GM18951 (cell line): ENCODE measurements around the gene SBF2.

Experiments used
- POLR2A ChIP-seq: IDR thresholded peaks from 4 replicates; pipeline ENCODE4 v1.6.1; 2011; ENCODE audit warnings: mild to moderate bottlenecking; ENCODE audit not compliant: insufficient read length, insufficient read depth; ENCODE audit errors: extremely low read depth
- in situ Hi-C: fragments of 300-500 bp; cut with MboI; formaldehyde crosslinking; loops from one replicate; pipeline ENCODE4 v1.12.0; 2022; ENCODE audit warnings: low sequenced_read_pairs, mixed read lengths, inconsistent platforms; ENCODE audit not compliant: unreplicated experiment

SBF2 gene

DNA sequence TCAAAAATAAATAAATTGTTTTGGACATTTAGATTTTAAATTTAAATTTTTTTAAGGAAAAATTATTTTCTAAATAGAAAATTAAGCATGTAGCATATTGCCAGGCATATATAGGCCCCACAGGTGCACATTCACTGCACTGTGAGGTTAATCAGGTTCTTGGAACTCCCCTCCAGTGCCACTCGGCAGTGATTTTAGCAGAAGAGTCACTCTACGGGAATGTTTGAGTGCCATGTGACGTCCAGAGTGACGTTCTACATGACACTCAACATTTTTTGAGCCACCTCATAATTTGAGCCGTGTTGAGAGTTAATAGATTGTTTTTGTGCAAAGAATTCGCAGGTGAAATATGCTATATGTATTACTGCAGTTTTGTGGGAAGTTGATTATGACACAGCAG lies 552.8 kb downstream of the SBF2 start:
- TF ChIP-seq POLR2A: no peak
- in situ Hi-C loops: no loop called here

DNA sequence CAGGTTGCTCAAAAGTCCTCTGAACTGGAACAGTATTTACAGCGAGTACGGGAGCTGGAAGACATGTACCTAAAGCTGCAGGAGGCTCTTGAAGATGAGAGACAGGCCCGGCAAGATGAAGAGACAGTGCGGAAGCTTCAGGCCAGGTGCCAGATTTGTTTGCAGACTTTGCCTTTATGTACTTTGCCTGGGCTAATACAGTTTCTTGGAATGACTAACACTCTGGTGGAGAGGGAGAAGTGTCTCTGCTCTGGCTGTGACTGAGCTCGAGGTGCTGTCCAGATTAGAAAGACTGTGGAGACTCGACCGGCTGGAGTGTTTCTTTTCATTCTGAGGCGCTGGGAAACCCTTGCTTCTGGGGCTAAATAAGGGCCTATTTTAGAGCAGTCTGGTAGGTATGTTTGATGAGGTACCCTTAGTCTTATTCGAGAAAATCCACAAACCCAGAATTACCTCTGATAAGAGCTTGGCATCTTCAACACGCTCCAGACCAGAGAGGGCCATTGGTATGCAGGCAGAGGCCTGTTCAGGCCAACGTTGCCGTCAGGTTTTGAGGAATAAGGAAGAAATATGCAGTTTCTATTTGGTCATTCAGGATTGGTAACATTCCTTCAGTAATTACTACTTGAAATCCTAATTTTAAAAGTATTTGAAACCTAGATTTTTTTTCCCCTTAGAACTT lies 553.7 kb downstream of the SBF2 start:
- no peak for TF ChIP-seq POLR2A
- in situ Hi-C loops: no loop called here

DNA sequence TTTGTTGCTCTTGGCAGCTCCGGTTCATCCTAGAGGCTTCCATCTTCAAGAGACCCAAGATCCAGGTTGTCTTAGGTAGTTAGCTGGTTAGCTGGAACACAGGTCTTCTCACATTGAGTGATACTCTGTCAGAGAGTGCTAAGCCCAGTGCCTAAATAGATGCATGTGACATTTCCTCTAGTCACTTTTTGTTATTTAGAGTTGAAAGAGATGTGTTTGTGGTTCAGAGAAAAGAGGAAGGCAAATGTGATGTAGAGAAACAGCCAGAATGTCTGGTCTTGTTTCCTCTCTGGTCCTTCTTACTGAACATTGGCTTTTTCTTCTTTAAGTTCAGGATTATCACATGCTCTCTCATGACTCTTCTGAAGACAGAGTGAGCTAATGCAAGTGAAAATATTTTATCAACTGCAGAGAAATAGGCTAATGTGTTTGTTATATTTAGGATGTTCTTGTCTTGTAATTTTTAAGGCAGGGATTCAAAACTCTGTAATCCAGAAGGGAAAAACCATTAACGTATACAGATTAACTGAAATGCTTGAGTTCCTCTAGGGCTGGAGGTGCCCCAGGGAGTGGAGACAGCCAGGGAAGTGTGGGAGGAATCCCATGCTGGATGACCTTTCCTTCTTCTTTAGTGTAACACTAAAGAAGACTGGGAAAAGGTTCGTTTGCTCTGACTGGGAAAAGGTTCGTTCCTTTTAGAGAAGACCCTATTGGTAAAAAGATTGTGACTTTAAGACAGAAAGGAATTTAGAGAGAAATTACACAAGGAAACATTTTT lies 554.7 kb downstream of the SBF2 start:
- TF ChIP-seq POLR2A: no peak
- in situ Hi-C loops: no loop called here

DNA sequence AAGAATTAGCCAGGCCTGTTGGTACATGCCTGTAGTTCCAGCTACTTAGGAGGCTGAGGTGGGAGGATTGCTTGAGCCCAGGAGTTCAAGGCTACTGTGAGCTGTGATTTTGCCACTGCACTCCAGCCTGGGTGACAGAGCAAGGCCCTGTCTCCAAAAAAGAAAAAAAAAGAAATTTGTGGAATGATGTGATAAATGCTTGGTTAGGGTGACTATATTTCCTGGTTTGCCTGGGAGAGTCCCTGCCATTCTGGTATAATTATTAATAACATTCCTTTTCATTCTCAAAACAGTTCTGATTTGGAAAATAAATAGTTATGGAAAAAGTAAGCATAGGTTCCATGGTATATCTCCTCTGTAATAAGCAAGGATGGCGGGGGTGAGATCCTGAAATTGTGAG lies 555.3 kb downstream of the SBF2 start:
- in situ Hi-C loops: no loop called here
- no peak for TF ChIP-seq POLR2A

DNA sequence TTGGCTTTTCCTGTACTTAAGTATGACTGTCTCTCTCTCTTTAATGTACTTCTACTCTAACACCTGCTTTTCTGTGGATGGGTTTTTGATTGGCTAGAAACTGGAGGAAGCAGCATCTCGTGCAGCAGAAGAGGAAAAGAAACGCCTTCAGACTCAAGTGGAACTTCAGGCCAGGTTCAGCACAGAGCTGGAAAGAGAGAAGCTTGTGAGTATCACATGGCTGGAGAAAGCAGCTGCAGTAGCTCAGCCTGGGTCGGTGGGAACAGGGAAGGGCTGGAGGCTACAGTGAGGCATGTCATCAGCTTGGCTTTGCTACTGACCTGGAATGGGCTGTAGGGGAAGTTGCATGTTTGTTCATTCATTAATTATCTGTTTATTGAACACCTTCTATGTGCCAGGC lies 555.9 kb downstream of the SBF2 start:
- in situ Hi-C loops: no loop called here
- TF ChIP-seq POLR2A: no peak

DNA sequence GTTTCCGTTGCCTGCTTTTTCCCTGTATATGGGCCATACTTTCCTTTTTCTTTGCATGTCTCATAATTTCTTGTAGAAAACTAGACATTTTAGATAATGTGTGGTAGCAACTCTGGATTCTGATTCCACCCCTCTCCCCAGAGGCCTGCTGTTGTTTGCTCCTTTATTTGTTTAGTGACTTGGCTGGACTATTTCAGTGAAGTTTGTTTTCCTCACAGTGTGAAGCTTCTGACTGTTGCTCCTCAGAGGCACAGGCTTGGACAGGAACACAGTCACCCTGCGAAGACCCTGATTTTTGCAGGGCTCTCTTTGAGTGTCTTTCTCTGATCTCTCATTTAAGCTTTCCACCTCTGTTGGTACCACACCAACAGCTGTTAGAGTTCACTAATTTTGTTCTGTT lies 557.7 kb downstream of the SBF2 start:
- no peak for TF ChIP-seq POLR2A
- in situ Hi-C loops: no loop called here

DNA sequence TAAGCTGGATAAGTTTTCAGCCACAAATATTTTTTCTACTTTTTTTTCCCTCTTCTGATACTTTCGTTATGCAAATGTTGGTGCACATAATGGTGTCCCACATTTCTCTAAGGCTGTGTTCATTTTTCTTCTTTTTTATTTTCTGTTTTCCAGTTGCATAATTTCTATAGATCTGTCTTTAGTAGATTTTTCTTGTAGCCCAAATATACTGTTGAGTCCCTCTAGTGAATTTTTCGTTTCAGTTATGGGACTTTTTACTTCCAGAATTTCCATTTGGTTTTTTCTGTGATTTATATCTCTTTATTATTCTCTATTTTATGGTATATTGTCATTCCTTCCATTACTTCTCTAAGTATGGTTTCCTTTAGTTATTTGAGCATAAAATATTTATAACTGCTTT lies 558.1 kb downstream of the SBF2 start:
- in situ Hi-C loops: no loop called here
- no peak for TF ChIP-seq POLR2A

DNA sequence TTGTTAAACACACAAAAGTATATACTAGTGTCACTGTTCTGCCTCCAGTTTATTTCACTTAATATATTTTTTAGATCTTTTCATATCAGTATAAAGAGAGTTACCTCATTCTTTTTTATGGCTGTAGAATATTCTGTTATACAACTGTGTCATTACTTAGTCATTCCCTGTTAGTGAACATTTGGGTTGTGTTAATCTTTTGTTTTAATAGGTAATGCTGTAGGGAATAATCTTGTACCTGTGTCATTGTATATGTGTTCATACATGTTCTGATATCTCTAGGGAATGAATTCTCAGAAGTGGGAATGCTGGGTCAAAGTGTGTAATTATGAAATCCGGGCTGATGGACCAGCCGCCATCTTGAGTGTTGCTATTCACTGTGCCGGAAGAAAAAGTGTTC lies 558.8 kb downstream of the SBF2 start:
- TF ChIP-seq POLR2A: no peak
- in situ Hi-C loops: no loop called here

DNA sequence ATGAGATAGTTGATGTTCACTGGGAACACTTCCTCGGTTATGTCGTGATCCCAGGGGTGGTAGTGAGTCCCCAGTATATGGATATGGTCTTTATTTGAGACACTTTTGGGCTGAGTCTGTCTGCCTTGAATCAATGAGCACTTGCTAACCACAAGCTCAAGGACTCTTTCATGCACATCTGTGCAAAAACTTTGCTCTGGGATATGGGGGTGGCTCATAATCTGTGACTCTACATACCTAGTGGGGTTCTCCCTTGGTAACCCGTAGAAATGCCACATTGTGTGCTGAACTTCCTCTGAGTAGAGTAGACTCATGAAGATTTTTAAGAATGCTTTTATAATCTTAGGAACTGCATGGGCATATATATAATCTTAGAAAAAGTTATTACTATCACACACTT lies 560.8 kb downstream of the SBF2 start:
- TF ChIP-seq POLR2A: no peak
- in situ Hi-C loops: no loop called here

DNA sequence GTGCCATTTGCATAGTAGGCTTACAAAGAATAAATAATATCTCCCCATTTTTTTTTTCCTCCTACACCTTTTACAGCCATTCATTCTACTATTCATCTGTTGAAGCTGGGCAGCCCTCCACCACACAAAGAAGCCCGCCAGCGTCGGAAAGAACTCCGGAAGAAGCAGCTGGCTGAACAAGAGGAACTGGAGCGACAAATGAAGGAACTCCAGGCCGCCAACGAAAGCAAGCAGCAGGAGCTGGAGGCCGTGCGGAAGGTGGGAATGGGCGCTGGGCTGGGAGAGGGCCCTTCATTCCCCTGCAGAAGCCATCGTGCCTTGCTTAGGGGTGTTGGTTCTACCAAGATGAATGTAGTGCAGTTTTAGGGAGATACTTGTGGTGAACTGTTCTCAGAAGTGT lies 561.6 kb downstream of the SBF2 start:
- in situ Hi-C loops: no loop called here
- TF ChIP-seq POLR2A: no peak

DNA sequence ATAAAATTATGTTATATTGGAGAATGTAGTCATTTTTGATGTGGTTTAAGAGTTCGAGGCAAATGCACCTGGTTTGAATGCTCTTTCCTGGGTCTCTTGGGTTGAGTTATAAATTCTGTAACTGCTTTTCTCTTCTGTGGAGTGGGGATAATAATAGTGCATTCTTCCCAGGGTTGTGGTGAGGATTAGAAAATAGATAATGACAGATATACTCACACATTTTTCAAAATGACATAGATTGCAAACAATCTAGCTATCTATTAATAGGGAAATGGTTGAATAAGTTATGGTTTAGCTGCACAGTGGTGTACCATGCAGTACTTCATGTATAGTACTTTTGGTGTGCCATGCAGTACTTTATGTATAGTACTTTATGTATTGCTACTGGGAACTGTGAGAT lies 562.8 kb downstream of the SBF2 start:
- TF ChIP-seq POLR2A: no peak
- in situ Hi-C loops: no loop called here
